Body of pancreas (tissue), 4 donors: ENCODE measurements around the gene ELP4. TPM values are rescaled to one million over a fixed set of nuclear protein-coding genes. Genes with fewer than 3 reads are reported as not detected.

Experiments used
- ATAC-seq: fragments of 150-250 bp; one replicate; pipeline ENCODE4 v1.9.1; 2016
- DNase-seq, 4 donors: peaks; one replicate each; pipeline ENCODE4 v3.0.0-alpha.2; 2019
- H3K27ac ChIP-seq, 4 donors: fragments of 200-600 bp; sonication (generic); 1 replicate in 3 of 4; 2 replicates in 1 of 4; pipeline versions ENCODE4 v1.5.1 to v1.6.1; 2016 to 2019; ENCODE audit warnings: mild to moderate bottlenecking in 1 of 4, mixed read lengths in 1 of 4, moderate library complexity in 1 of 4
- H3K27me3 ChIP-seq, 2 donors: fragments of 200-600 bp; sonication (generic); one replicate each; pipeline ENCODE4 v1.6.0; 2016; ENCODE audit warnings: mild to moderate bottlenecking in 1 of 2
- H3K36me3 ChIP-seq, 2 donors: fragments of 200-600 bp; sonication (generic); replicated peaks in 1 of 2; 2 replicates each; pipeline ENCODE4 v1.5.1; 2016; ENCODE audit warnings: low read depth in 2 of 2; ENCODE audit not compliant: insufficient read depth in 1 of 2
- H3K4me1 ChIP-seq: fragments of 200-600 bp; sonication (generic); one replicate; pipeline ENCODE4 v1.6.0; 2016
- H3K4me3 ChIP-seq, 2 donors: fragments of 200-600 bp; sonication (generic); 1 replicate in 1 of 2; 2 replicates in 1 of 2; pipeline ENCODE4 v1.5.1; 2016 to 2019
- H3K9me3 ChIP-seq, 3 donors: fragments of 200-600 bp; sonication (generic); 1 replicate in 2 of 3; 2 replicates in 1 of 3; pipeline ENCODE4 v1.5.1; 2016
- CTCF ChIP-seq, 7 experiments: fragments of 450-650 bp in 4 of 7; fragments of 200-600 bp in 3 of 7; sonication (generic) in 3 of 7; IDR thresholded peaks; one replicate each; pipeline ENCODE4 v1.5.1; 2016 to 2019; ENCODE audit warnings: antibody characterized with exemption in 7 of 7
- POLR2A ChIP-seq, 3 donors: fragments of 450-650 bp; IDR thresholded peaks; one replicate each; pipeline ENCODE4 v1.6.1; 2016; ENCODE audit warnings: antibody characterized with exemption in 3 of 3, mild to moderate bottlenecking in 2 of 3
- WGBS, 2 donors: methylation state at CpG; one replicate each; pipeline ENCODE4 v1.1.5; 2017; 5-methylcytosine and 5-hydroxymethylcytosine counted together
- intact Hi-C: fragments of 100-400 bp; cut with DNase I; formaldehyde crosslinking; loops from one replicate; pipeline ENCODE4 v1.15.1; 2023
- total RNA-seq, 2 donors: library from RNA; depleted of rRNA; stranded (reverse); fragments of >200 nt; gene quantifications; one replicate each; pipeline ENCODE4 v1.1.0, GENCODE V29; 2016

ELP4 gene
- total RNA-seq, 2 donors from 2014 or later = 20.2 to 33.3 TPM

GRCh38 chr11:31817054-31817620 is 307.6 kb downstream of the ELP4 start:
- TF ChIP-seq POLR2A (IDR thresholded peaks at IDR 0.05) (peak in 1 of 3 donors; percentile 2), CTCF (IDR thresholded peaks at IDR 0.05) (no peak)
- WGBS, 2 donors = 3 to 7% methylated on average over 42 to 48 of the region's 48 CpGs
- Histone ChIP-seq H3K9me3 (no peaks in the 10 kb centered on the region), H3K4me1 (peaks cover 62% of the 10 kb centered on the region), H3K27me3 (peaks cover 0 to 64% of the 10 kb centered on the region in 2 donors), H3K4me3 (no peak overlapping the region), H3K27ac (no peak overlapping the region), H3K36me3 (no peaks in the 10 kb centered on the region)
- intact Hi-C loops = no loop called here
- DNase-seq = no peak
- ATAC-seq = no peak

DNA sequence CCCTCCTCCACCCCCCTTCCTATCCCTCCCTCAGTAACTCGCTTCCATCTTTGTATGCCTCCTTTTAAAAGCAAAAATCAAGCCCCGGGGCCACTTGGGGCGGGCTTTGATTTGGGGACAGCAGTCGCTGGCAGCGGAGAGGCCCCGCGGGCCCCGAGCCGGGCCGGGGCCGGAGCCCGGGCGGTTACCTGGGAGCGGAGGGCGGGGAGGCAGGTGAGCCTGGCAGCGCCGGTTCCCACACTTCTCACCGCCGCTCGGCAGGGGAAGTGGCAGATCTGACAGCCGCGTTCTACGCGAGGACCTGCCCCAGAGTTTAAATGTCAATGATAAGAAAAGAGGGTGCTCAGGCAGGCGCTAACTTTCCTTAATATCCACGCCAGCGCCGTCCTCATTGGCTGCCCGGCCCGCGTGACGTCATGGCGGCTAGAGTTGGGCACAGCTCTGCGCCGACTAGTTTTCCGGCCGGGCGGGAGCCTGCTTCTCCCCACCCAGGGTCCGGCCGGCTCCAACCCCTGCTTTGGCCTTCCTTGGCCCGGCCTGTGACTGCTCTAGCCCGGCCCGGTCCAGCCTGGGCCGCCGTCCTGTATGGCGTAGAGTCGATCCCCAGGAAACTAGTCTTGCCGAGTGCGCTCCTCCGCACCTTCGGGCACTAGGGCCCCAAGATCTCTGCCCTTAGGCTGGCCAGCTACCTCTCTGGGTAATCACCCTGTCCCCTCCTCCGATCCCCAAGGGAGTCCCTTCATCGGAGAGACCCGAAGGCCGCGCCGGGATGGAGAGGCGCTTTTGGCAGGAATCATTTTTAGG is 308.3 kb downstream of the ELP4 start:
- 4 to 8% methylated on average over 10 to 58 of the region's 58 CpGs for WGBS, 2 donors
- peak; percentile 54 to 68 (median 58) for DNase-seq
- peak; percentile 69 for ATAC-seq
- Histone ChIP-seq H3K4me3 (no peak overlapping the region), H3K4me1 (peaks cover 55% of the 10 kb centered on the region), H3K27ac (no peak overlapping the region), H3K9me3 (no peaks in the 10 kb centered on the region), H3K27me3 (peaks cover 0 to 58% of the 10 kb centered on the region in 2 donors), H3K36me3 (no peaks in the 10 kb centered on the region)
- no peak for TF ChIP-seq CTCF (IDR thresholded peaks at IDR 0.05)
- TF ChIP-seq POLR2A (IDR thresholded peaks at IDR 0.05) = peak in 2 of 3 donors; percentile 19 to 40
- intact Hi-C loops = no loop called here

DNA sequence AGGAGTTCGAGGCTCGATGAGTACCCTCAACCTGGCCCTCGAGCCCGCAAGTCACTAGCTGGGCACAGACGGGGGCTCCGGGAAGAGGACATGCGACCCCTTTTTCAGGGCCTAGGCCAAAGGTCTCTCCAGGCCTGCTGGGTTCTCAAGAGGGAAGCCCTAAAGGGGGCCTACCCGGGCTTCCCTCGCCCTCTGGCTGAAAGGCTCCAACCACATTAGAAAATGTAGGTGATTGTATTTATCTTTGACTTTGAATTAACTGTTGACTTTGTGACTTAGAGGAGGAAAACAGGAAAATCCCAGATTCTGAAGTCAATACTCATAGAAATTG is 308.8 kb downstream of the ELP4 start:
- no peak for TF ChIP-seq CTCF (IDR thresholded peaks at IDR 0.05)
- no peak for TF ChIP-seq POLR2A (IDR thresholded peaks at IDR 0.05)
- peaks cover 51% of the 10 kb centered on the region for H3K4me1 ChIP-seq
- intact Hi-C loops = no loop called here
- H3K27me3 ChIP-seq = peaks cover 0 to 60% of the 10 kb centered on the region in 2 donors
- no peaks in the 10 kb centered on the region for H3K9me3 ChIP-seq
- no peak overlapping the region for H3K4me3 ChIP-seq
- ATAC-seq (no peak), DNase-seq (no peak)
- no peak overlapping the region for H3K27ac ChIP-seq
- no peaks in the 10 kb centered on the region for H3K36me3 ChIP-seq
- 17 to 19% methylated on average over 8 to 9 of the region's 9 CpGs for WGBS, 2 donors

DNA sequence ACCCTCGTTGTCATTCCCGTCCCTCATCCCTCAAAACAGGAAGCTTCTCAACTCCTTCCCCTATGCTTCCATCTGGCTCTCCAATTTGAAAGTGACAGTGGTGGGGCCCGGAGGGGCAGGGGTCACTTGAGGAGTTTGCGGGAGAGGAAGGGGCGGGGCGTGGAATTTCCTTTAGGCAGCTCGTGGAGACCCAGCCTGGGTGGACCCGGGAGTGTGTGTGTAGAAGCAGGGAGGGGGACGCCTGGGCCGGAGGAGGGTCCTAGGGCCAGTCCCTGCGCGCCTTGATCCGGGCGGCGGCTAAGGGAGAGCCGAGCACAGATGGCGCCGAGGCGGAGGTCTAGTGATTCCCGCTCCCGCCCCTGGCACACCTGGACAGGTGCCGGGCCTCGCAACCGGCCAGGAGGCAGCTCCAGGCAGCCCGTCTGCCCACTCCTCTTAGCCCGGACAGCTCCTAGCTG is 309.3 kb downstream of the ELP4 start:
- Histone ChIP-seq H3K4me1 (peaks cover 46% of the 10 kb centered on the region), H3K27me3 (peaks cover 0 to 60% of the 10 kb centered on the region in 2 donors), H3K27ac (no peak overlapping the region), H3K36me3 (no peaks in the 10 kb centered on the region), H3K4me3 (no peak overlapping the region), H3K9me3 (no peaks in the 10 kb centered on the region)
- DNase-seq (no peak), ATAC-seq (no peak)
- TF ChIP-seq POLR2A (IDR thresholded peaks at IDR 0.05) (no peak), CTCF (IDR thresholded peaks at IDR 0.05) (no peak)
- intact Hi-C loops = no loop called here
- WGBS, 2 donors = 19 to 28% methylated on average over 26 of the region's 26 CpGs
